HG02885 (cell line): ENCODE data around the gene MROH7.

Source experiments
- ATAC-seq: cut with Tn5 transposase; IDR thresholded peaks from one replicate; pipeline ENCODE4 v1.9.1; 2021; ENCODE audit warnings: mild to moderate bottlenecking; ENCODE audit not compliant: unreplicated experiment, poor library complexity

MROH7 gene

DNA sequence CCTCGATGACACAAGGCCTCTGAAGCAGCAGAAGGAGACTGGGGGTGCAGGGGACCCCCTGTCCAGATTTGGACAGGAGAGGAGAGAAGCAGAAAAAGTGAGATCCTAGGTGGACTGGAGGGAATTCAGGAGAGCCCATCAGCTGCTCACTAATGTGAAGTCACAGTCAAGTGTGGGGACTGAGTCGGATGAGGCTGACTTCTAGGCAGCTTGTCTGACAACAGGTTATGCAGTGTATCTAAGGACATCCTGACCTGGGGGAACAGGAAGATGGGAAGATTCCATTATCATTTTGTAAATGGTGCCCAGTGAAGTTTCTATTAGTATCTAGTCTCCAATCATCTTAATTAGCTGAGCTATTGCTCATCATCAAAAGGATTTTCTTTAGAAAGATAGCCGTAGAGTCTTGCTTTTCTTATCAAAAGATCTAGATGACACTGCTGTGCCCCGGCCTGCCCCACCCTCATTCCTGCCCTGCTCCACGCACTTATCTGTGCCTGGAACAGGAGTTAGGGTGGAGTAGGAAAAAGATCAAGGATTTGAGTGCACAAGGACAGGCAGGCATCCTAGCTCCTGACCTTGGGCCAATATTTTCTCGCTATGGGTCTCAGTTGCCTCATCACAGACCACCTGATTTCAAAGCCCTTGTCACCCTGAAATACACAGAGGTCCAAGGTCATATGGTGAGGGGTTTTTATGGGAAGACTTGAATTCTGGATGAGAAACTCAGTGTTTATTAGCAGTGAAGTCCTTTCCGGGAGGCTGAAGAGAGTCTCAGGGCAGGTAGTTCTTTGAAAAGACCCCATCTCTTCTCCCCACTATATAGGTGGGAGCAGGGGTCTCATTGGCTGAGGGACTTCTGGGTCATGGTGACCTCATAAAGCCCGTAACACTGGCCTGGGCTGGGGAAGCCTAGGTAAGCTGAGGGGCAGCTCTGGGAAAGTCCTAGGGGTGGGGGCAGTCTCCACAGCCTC, at the start of gene MROH7:
Gene MROH7, plus strand, starts transcription at position 924 of the 974 bp plus-strand sequence. CDS start 11,141 bp downstream, outside the sequence.
- no peak for ATAC-seq

DNA sequence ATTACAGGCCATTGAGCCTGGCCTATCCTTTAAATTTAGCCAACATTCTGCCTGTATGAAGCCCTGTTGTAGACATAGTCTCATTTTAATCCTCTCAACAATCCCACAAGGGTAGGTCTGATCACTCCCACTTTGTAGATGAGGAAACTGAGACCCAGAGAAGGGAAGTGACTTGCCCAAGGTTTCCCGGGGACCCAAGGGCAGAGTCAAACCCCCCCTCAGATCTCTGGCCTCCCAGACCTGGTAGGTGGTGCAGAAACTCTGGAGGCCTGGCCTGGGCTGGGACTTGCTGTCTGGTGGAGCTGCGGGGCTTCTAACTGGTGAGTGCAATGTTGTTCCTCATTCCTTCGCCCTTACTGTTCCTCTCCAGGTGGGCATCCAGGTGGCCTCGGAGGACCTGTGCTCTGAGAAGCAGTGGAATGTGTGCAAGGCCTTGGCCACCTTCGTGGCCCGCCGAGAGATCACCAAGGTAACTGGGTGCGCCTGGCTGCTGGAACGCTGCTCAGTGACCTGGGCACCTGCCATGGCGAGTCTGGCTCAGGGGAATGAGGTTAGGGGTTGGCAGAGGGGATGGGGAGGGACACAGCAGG, 47.9 kb upstream of the MROH7 start:
- ATAC-seq, result no peak

- no peak for ATAC-seq
Observed at GRCh38 chr1:54594463-54594862, 47.1 kb upstream of the MROH7 start.

GRCh38 chr1:54595956-54596498, 45.6 kb upstream of the MROH7 start:
- no peak for ATAC-seq

GRCh38 chr1:54596756-54597155, 44.8 kb upstream of the MROH7 start:
- ATAC-seq, result no peak

DNA sequence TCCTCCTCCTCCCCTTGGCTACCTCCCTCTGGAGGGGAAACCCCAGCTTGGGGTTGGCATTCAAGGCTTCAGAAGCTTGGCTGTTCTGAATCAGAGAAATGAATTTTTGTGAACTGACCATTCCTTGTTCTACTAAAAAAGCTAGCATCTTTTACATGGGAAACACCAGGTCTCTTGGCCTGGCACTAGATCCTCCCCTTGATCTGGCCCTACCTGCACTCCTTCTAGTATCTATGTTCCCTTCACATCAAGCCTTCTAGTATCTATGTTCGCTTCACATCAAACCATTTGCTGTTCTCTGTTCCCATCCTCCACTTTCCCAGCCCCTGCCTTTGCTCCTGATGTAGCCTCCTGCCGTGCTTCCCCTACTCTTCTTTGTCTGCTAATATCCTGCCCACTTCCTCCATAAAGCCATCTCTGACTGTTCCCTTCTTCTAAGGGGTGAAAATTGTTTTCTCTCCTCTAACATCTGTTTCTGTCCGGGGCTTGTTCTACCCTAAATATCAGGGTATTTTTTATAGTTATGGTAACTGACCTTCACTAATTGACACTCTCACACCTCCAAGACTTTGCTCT, 44.0 kb upstream of the MROH7 start:
- no peak for ATAC-seq

DNA sequence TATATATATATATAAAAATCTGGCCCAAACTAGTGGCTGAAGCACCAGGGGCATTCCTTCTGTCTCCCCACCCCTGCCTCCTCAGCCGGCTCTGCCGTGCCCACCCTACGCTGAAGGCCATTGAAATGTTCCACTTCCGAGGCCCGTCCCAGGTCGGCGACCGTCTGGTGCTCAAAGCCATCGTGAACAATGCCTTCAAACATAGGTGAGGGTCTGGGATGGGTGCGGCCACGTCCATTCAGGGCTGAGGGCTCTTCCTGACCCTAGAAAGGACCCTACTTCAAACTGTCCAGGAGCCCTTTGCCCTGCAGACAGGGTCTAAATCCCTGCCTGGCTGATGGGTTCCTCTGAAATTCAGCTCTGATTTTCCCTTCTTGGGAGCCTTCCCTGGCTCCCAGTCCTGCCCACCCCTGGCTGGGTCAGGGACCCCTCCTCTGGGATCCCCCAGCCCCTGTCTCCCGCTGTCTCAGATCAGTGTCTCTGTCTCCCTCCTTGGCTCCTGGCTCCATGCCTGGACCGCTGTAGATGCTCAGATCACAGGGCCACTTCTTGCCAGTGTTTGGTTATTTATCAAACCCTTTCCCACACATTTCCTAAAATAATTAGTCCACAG, 42.3 kb upstream of the MROH7 start:
- no peak for ATAC-seq

DNA sequence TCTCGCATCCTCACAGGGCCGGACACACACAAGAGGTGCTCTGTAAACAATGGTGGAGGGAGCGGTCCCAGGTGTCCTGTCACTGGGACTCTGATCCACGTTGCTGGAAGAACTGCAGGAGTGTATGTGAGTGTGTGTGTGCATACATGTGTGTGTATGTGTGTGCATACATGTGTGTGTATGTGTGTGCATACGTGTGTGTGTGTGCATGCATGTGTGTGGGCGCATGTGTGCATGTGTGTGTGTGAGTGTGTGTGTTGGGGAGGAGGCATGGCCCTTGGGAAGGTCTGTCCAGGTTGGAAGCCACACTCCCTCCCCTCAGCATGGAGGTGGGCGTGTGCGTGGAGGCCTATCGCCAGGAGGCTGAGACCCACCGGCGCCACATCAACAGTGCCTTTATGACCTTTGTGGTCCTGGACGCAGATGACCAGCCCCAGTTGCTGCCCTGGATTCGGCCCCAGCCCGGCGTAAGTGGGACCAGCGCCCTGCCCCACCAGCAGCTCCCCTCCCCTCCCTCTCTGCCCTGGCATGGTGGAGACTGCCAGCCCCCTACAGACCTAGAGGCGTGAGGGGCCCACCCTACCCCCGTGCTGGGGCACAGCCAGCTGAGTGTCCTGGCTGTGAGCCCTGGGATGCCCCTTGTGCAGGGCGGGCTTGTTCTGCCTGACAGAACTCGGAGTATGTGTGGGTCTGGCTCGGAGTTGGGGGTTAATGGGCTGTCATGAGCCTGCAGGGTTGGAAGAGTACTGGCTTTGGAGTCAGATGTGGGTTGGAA, 40.5 kb upstream of the MROH7 start:
- no peak for ATAC-seq

DNA sequence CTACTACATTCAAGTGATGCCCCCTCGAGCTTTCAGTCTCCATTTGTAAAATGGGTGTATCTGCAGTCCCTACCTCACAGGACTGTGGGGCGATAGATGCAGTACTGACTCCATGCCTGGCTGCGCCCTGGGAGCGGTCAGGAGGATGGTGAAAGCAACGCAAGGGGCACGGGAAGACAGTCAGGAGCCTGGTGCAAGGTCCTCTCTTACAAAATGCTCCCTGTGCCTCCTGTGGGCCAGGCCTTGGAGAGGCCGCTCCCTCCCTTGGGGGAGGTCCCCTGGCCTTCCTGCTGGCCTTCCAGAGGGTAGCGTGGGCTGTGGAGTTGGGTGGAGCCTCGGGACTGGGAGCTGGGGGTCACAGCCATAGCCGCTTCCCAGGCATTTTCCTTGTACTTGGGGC, 39.9 kb upstream of the MROH7 start:
- no peak for ATAC-seq

DNA sequence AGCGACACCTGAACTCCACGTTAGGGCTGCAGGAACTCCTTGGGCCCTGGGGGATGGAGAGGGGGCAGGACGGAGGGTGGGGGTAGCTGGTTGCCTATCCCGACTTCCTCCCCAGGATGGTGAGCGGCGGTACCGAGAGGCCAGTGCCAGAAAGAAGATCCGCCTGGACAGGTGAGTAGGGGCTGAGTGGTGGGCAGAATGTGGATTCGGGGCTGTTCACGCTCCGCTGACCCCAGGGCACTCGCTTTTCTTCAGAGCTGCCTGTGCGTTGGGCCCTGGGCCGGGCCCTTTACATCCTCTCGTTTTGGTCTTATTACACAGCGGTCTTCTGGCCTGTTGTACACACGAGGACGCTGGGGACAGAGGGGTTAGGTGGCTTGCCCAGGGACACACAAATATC, 39.0 kb upstream of the MROH7 start:
- ATAC-seq, result no peak

DNA sequence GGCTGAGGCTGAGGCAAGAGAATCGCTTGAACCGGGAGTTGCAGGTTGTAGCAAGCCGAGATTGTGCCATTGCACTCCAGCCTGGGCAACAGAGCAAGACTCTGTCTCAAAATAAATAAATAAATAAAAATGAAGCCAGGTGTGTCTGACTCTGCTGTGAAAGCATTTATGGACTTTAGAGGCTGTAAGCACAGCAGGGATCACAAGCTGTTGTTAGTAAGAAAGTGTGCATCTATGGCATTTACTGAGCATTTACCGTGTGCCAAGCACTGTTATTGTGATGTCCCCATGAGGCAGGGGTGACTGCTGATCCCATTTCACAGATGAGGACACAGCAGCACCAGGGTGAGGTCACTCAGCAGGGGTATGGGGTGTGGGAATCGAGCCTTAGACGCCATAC, 38.3 kb upstream of the MROH7 start:
- ATAC-seq, result no peak

DNA sequence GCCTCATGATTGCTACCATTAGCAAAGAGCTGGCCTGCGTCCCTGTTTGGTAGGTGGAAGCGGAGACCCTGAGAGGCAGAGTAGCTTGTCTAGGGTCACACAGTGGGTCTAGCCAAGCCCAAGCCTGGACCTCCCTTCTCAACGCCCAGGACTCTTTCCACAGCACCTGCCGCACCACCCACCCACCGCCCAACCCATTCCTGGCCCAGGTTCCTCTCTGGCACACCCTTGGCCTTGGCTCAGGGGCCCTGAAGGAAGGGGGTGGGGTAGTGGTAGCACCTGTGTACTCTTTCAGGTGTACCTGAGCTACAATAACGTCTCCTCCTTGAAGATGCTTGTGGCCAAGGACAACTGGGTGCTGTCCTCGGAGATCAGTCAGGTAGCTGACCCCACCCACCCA, 37.5 kb upstream of the MROH7 start:
- ATAC-seq, result no peak

- ATAC-seq, result no peak
Observed at GRCh38 chr1:54604572-54605370, 36.8 kb upstream of the MROH7 start.

DNA sequence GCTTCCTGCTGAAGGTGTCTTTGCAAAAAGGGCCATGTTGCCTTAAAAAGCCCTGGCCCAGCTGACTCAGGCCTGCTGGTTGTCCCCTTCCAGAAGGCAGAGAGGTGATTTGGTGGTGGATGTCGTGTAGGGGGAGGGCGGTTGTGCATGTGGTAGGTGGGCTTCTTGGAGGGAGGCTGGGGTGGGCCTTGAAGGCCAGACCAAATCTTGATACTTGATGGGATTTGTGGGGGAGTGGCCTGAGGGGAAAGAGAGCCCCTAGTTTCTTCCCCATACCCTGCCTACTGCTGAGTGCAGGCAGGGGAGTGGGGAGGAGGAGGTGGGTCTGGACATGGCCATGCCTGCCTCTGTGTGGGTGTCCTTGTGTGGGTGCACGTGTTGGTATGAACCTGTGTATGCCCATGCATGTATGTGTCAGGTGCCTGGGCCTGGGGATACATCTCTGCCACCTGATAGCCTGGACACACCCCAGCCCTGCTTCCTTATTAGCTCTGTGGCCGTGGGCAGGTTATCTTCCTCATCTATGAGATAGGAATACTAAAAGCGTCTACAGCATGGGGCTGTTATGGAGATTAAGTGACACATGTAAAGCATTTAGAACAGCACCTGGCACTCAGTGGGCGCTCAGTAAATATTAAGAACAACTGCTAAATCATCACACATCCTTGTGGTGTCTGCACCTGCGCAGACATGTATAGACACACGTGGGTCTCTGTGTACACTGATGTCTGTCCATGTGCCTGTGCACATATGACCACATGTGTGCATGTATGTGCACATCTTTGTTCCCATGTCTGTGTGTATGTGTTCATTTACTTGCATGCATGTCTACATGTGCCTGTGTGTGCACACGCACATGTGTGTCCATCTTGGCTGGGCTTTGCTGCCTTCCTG, 35.2 kb upstream of the MROH7 start:
- ATAC-seq, result no peak

GRCh38 chr1:54606990-54607325, 34.6 kb upstream of the MROH7 start:
- ATAC-seq, result no peak

DNA sequence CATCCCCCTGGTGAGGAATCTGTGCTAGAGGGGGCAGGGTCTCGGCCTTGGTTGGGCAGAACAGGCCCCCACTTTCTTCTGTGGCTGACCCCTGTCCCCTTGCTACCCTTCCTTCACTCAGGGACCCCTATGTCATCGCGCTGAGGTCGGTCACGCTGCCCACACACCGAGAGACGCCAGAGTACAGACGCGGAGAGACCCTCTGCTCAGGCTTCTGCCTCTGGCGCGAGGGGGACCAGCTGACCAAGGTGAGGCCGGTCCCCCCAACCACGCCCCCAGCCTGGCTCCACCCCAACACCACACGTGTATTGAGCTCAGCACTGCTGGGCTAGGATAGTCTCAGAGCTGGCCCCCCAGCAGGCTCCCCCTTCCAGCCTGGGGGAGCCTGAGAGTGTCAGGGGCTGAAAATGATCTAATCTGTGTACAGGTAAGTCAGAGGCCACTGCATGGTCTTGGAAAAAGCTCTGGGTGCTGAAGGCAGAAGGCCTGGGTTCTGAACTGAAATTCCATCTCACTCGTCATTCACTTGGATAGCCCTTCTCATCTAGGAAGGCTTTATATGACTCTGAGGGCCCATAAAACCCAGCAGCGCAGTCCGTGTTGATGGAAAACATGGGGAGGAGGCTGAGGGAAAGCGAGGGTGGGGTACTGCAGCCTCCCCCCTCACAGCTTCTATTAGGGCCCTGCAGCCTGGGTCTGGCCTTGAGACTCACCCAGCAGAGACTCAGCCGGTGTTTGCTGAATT, 33.6 kb upstream of the MROH7 start:
- ATAC-seq, result no peak

GRCh38 chr1:54608566-54609230, 32.9 kb upstream of the MROH7 start:
- ATAC-seq, result no peak
